GM18507 (cell line): ENCODE data around the gene POLR1E.
"Not testable (repeated sequence)": the region's sequence is repeated elsewhere in the genome, so short reads cannot be mapped to it uniquely, and the experiment has no call there.

Experiments
- DNase-seq: peaks from one replicate; pipeline ENCODE4 v3.0.0; 2011; ENCODE audit warnings: low read depth; ENCODE audit not compliant: insufficient read length; ENCODE audit errors: extremely low spot score
- FAIRE-seq: peaks from 2 replicates; lab custom pipeline; 2011; peaks lifted over from hg19 to GRCh38; lab: Jason Lieb, UNC

Gene POLR1E

GRCh38 chr9:37464426-37465248, 21.1 kb upstream of the POLR1E start:
- DNase-seq (peak; percentile 22), FAIRE-seq (no peak)

GRCh38 chr9:37465249-37466036, 20.3 kb upstream of the POLR1E start, which contains the start of gene ZBTB5:
ZBTB5 (minus strand) TSS chr9:37465450; CDS start chr9:37442551, 22,899 bp downstream.
- peak; percentile 94 for DNase-seq
- FAIRE-seq = peak; percentile 98

- FAIRE-seq = no peak
Observed at GRCh38 chr9:37466037-37466709, 19.6 kb upstream of the POLR1E start.

DNA sequence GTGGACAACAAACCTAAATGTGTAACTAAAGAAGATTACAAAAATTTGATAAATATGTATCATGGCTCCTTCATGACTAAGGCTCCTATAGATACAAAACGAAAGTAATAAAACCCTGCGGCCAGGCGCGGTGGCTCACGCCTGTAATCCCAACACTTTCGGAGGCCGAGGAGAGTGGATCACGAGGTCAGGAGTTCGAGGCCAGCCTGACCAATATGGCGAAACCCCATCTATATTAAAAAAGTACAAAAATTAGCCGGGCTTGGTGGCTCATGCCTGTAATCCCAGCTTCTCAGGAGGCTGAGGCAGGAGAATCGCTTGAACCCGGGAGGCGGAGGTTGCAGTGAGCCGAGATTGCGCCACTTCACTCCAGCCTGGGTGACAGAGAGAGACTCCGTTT, 18.2 kb upstream of the POLR1E start:
- not testable (repeated sequence) for DNase-seq, FAIRE-seq

More at GRCh38 chr9:37466037-37466709, 19.6 kb upstream of the POLR1E start:
- no peak for DNase-seq

DNA sequence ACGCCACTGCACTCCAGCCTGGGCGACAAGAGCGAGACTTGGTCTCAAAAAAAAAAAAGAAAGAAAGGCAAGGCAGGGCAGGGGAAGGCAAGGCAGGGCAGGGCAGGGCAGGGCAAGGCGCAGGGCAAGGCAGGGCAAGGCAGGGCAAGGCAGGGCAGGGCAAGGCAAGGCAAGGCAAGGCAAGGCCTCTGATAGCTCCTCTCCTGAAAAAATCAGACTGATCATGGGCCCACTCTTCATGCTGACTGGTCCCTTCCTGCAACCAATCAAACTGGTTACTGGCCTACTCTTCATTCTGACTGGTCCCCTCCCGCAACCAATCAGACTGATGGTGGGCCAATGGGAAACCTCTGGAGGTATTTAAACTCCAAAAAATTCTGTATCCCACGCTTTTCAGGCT, 17.1 kb upstream of the POLR1E start:
- no peak for DNase-seq
- no peak for FAIRE-seq

DNA sequence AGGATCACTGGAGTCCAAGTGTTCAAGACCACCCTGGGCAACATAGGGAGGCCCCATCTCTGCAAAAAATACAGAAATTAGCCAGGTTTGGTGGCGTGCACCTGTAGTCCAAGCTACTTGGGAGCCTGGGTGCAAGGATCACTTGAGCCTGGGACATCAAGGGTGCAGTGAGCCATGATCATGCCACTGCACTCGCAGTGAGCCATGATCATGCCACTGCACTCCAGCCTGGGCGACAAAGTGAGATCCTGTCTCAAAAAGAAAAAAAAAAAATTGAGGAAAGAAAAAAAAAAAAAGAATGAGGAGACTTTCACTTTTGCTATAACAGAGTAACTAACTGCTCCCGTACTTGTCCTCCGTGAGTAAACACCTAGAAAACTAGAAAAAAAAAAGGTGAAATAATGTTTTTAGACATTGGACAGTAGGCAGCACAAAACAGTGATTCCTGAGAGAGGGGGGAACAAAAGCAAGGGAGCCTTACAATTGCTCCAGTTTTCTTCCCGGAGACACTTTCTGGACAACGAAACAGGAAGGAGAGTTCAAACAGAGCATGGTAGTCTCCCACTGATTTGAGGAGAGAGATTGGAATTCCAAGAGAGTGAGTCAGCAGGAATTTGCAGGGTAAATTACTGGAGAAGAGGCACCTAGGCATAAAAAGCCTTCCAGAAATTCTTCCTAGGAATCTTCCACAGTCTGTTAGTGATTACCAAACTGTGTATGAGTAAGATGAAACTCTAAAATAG, 13.6 kb upstream of the POLR1E start:
- FAIRE-seq (no peak), DNase-seq (no peak)

GRCh38 chr9:37473982-37474381, 11.8 kb upstream of the POLR1E start:
- FAIRE-seq, DNase-seq: not testable (repeated sequence)

GRCh38 chr9:37474438-37474837, 11.3 kb upstream of the POLR1E start:
- FAIRE-seq = no peak
- no peak for DNase-seq

DNA sequence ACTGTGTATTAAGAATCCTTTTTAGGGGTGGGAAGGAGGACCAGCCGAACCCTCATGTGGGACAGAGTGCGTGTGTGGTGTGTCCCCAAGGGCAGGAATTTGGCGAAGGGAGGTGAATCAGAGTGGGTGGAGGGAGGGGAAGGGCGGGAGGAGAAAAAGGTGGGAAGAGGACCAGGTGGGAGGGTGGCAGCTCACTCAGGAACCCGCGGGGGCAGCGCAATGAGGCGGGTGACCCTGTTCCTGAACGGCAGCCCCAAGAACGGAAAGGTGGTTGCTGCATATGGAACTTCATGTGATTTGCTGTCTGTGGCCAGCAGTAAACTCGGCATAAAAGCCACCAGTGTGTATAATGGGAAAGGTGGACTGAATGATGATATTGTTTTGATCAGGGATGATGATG, 8.8 kb upstream of the POLR1E start:
- DNase-seq = no peak
- no peak for FAIRE-seq

- FAIRE-seq, DNase-seq: not testable (repeated sequence)
Observed at GRCh38 chr9:37477443-37477842, 8.3 kb upstream of the POLR1E start.

DNA sequence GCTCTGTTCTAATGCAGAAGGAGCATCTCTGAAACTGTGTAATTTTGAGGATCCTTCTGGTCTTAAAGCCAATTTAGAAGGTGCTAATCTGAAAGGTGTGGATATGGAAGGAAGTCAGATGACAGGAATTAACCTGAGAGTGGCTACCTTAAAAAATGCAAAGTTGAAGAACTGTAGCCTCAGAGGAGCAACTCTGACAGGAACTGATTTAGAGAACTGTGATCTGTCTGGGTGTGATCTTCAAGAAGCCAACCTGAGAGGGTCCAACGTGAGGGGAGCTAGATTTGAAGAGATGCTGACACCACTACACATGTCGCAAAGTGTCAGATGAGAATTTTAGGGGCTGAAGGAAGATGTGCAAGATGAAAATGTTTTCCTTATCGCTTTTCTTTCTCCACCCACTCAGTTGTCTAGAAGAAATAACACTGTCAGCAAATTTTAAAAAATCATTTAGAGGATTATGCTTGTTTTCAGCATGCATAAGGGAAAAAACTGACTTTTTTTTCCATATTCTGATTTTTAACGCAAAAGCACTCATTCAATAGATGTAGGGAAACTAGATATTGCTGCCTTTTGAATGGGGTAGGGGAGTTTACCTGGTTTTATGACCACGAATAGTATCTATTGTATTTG, 7.6 kb upstream of the POLR1E start:
- not testable (repeated sequence) for FAIRE-seq, DNase-seq

GRCh38 chr9:37480759-37481158, 5.0 kb upstream of the POLR1E start:
- FAIRE-seq (no peak), DNase-seq (no peak)

DNA sequence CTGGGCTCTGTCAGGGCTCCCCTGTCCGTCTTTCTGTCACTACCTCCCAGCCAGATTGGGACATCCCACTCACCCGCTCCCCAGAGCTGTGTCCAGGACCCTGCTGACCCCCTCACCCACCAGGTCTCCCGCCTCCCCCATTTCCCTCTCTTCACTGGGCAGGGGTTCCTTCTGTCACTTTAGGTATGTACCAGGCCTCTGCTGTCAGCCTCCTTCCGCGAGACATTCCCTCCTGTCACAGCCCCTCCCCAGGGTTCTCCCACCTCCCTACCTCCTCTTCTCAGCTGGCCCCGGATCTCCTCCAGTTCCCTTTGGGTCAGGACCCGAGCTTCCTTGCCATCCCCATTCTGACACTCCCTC, 488 bp downstream of the POLR1E start:
- no peak for DNase-seq
- no peak for FAIRE-seq

- FAIRE-seq (peak; percentile 52), DNase-seq (no peak)
Observed at GRCh38 chr9:37486616-37487548, 1.1 kb downstream of the POLR1E start.

DNA sequence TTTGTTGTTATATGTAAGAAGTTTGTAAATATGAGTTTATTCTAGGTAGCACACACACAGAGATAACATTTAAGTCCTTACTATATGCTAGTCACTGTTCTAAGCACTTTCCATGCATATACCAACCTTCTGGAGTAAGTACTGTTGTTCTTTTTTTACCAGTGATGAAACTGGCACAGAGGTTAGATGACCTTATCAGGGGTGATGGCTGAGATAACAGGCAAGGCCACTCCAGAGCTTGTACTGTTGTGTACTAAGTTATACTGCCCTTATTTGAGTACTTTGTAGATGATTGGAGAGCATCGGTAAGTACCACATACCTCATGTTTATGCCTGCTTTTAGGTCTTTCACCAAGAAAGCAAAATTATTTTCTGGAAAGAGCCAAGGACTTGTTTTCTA, 6.2 kb downstream of the POLR1E start:
- no peak for FAIRE-seq
- DNase-seq = no peak

- DNase-seq (no peak), FAIRE-seq (no peak)
Observed at GRCh38 chr9:37495571-37495970, 9.8 kb downstream of the POLR1E start.

DNA sequence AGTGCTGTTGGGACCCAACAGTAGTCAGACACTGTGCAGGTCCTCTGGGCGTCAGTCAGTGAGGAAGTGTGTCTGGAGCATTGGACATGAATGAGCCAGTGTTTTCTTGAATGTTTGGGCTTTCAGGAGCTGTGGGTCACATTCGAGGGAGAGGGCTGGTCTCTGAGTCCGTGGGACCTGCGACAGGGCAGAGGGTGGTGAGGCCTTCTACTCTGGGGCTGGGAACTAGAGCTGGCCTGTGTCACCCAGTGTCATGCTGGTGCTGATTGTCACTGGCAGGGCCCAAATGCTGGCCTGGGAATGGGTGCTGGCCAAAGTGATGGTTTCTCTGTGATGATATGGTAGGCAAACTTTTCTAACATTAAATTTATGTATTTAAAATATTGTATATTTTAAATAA, 10.3 kb downstream of the POLR1E start:
- no peak for DNase-seq
- FAIRE-seq = no peak

GRCh38 chr9:37497320-37497719, 11.6 kb downstream of the POLR1E start:
- no peak for FAIRE-seq
- DNase-seq = no peak
